SH-SY5Y (cell line): ENCODE measurements around the gene LCN10.

Source experiments
- GATA2 ChIP-seq: IDR thresholded peaks from 2 replicates; pipeline ENCODE4 v1.6.1; 2011; ENCODE audit warnings: mild to moderate bottlenecking, low read depth, low read length
- GATA3 ChIP-seq: IDR thresholded peaks from 2 replicates; pipeline ENCODE4 v1.6.1; 2011; ENCODE audit warnings: low read depth, mild to moderate bottlenecking, low read length, moderate library complexity

DNA sequence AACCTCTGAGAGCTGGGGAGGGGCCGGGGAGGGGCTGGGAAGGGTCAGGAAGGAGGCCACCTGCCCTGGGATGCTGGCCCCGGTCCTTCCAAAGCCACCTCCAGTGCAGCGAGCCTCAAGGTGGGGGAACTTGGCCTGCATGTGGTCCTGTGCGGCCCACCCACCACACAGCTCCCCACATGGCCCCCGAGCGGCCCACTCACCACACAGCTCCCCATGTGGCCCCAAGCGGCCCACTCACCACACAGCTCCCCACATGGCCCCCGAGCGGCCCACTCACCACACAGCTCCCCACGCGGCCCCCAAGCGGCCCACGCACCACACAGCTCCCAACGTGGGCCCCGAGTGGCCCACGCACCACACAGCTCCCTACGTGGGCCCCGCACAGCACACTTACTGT, 2.0 kb upstream of the LCN10 start:
- no peak for TF ChIP-seq GATA2
- no peak for TF ChIP-seq GATA3
